ENCODE results near the gene USP50. TPM values are rescaled to one million over a fixed set of nuclear protein-coding genes. Genes with fewer than 3 reads are reported as not detected.
"Not testable (repeated sequence)": the region's sequence is repeated elsewhere in the genome, so short reads cannot be mapped to it uniquely, and the experiment has no call there.

USP50 gene
- total RNA-seq, 1 donor from 2014 or later, result not detected

DNA sequence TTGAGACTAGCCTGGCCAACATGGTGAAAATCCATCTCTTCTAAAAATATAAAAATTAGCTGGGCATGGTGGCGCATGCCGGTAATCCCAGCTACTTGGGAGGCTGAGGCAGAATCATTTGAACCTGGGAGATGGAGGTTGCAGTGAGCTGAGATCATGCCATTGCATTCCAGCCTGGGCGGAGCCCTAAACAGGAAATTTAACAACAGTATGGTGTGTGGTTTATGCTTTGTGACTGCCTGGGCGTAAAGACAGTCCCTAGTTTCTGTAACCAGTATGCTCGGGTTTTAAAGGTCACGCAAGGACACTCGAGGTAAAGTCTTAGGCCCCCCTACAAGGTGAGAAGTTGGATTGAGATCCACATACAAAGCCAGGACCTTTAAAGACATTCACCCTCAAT, 43.3 kb downstream of the USP50 start:
- no peak for DNase-seq

DNA sequence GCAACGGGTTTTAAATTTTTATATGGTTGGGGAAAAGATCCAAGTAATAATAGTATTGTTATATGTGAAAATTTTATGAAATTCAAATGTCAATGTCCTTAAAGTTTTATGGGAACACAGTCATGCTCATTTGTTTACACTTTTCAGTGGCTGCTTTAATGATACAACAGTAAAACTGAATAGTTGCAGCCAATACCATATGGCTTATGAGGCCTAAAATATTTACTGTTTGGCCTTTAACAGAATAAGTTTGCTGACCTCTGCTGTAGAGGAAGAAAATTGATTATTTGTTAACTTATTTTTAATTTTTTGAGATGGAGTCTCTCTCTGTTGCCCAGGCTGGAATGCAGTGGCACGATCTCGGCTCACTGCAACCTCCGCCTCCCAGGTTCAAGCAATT, 44.7 kb downstream of the USP50 start:
- DNase-seq, result no peak

DNA sequence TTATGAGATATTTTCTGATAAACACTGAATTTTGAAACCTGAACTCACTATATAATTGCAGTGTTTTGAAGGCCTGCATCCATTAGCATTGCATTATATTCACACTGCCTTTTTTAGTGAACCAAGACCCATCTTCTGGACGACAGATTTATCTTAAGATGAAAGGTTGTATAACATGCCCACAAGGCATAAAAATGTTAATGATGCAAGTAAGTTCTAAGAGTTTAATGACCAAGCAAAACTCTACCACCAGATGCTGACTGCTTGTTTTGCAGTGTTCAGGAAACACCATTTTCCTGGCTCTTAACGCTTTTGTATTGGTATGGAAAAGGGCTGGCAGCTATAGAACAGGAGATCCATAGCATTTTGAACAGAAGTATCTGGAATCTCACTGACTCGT, 46.1 kb downstream of the USP50 start:
- no peak for DNase-seq

DNA sequence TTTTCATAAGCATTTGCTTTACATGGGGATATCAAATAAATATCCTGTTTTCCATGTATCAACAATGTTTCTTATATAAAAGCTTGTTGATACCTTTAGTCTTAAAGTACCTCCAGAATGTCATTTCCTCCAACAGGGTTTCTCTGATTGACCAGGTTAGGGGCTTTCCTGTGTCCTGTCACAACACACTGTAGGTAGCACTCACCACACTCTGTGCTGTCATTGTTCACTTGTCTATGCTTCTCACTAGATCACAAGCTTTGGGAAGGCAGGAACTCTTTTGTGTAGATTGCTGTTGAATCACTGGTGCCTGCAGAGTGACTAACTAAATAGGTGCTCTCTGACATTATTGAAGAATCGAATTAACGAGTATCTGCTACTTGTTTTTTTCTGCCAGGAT, 49.8 kb downstream of the USP50 start:
- DNase-seq, result no peak

DNA sequence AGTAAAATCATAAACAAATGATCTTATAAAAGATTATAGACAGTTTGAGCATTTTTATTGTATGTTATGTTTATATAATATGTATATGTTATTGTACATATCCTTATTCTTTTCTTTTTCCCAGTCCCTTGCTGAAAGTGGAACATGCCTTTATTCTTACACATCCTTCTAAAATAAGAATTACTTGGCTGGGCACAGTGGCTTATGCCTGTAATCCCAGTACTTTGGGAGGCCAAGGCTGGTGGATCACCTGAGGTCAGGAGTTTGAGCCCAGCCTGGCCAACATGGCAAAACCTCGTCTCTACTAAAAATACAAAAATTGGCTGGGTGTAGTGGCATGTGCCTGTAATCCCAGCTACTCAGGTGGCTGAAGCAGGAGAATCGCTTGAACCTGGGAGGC, 51.9 kb downstream of the USP50 start:
- not testable (repeated sequence) for DNase-seq

DNA sequence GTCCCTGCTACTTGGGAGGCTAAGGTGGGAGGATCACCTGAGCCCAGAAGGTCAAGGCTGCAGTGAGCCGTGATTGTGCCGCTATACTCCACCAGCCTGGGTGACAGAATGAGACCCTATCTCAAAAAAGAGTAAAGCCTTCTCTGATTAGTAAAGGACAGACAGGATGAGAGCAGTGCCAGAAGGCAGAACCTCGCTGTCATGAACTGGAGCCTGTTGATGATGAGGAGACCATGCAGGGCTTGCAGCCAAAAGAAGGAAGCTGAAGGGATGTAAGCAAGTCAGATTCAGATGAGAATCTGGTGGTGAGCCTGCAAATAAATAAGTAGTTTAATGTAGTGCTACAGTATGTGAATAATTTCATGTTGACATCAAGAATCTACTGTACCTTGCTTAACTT, 52.8 kb downstream of the USP50 start:
- no peak for DNase-seq

DNA sequence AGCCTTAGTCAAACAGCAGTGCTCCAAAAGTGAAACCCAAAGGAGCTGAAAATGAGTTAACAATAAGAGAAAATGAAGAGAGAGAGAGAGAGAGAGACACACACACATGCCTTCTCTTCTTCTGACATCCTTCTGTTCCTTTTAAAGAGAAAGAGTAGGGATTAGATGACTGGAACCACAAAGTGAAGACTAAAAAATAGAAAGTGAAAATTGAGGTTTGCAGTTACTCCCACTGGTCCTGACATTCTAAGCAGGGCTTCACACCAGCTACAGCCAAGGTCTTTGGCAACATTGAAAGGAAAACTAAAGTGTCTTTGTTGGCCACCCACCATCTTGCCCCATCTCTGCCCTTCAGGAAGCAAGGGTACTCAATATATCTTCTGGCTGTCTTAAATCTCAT, 59.2 kb downstream of the USP50 start:
- no peak for DNase-seq

DNA sequence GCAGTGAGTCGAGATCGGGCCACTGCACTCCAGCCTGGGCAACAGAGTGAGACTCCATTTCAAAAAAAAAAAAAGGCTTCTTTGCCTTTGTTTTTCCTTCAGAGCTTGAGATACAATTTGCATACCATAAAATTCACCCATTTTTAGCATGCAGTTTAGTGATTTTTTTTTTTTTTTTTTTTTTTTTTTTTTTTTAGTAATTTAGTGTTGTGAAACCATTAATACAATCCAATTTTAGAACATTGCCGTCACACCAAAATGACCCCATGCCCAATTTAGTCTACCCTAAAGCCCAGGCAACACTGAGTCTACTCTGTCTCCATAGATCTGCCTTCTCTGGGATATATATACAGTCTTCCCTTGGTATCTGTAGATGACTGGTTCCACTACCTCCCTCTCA, 61.1 kb downstream of the USP50 start:
- DNase-seq, result no peak

DNA sequence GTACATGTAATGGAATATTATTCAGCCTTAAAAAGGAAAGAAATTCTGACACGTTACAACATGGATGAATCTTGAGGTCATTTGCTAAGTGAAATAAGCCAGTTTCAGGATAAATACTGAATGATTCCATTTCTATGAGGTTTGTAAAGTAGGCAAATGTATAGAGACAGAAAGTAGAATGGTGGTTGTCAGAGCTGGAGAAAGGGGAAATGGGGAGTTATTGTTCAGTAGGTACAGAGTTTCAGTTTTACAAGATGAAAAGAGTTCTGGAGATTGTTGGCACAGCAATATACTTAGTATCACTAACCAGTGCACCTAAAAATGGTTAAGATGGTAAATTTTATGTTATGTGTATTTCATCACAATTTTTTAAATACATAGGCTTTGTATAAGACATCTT, 61.7 kb downstream of the USP50 start:
- no peak for DNase-seq

DNA sequence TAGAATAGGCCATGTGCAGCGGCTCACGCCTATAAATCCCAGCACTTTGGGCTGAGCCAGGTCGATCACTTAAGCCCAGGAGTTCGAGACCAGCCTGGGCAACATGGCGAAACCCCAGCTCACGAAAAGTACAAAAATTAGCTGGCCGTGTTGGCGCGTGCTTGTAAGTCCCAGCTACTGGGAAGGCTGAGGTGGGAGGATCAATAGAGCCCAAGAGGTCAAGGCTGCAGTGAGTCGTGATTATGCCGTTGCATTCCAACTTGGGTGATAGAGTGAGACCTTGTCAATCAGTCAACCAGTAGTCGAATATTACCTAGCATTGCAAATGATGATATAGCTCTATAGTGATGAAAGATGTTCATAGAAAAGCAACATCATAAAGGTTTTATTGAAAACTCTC, 70.3 kb downstream of the USP50 start:
- no peak for DNase-seq

DNA sequence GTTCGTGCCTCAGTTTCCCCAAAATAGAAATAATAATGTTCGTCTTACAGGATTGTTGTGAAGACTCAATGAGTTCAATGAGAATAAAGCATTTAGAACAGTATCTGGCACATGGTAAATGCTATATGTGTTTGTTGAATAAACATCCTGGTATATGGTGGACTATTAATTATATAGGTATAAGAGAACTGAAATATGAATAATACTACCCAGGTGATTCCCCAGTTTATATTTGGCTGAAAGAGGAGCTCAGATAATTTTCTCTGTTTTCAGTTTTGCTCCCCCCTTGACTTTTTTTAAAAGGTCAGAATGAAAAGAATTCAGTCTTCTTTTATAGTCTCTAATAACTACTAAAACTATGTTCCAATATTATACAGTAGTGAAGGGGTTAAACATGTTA, 75.4 kb downstream of the USP50 start:
- no peak for DNase-seq

DNA sequence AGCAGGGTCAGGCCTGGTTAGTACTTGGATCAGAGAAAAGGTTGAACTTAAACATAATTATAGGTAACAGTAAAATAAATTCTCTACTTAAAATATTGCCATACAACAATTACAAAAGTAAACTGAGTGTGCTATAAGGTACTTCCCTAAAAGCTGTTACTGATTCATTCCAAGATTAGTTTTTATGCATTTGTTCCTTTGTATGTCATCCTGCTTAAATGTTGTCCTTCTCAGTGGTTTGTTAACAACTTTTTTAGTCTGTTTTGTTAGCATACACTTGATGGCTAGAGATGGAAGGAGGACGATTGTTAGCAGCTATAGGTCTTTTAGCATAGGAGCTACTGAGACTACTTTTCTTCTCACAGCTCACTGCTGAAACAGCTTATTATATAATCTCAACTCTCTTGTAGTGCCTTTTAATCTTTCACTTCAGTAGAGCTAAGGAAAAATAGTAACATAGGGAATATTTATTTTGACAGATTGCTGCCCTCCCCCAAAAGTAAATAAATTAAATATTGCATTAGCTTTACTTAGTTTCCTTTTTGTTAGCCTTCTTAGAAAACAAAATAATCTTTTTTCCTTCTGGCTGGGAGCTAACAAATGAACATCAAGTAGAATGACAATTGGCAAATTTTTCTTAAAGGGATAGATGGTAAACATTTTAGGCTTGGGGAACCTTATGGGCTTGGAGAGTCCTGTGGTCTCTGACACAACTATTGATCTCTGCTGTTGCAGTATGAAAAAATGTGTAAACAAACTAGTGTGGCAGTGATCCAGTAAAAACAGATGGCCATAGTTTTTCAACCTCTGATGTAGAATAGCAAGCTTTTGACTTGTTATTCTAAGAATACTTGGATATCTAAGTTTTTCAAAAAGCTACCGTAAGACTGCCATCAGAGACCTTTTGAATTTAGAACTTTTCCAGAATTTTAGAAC, 82.8 kb downstream of the USP50 start:
- DNase-seq, result no peak

DNA sequence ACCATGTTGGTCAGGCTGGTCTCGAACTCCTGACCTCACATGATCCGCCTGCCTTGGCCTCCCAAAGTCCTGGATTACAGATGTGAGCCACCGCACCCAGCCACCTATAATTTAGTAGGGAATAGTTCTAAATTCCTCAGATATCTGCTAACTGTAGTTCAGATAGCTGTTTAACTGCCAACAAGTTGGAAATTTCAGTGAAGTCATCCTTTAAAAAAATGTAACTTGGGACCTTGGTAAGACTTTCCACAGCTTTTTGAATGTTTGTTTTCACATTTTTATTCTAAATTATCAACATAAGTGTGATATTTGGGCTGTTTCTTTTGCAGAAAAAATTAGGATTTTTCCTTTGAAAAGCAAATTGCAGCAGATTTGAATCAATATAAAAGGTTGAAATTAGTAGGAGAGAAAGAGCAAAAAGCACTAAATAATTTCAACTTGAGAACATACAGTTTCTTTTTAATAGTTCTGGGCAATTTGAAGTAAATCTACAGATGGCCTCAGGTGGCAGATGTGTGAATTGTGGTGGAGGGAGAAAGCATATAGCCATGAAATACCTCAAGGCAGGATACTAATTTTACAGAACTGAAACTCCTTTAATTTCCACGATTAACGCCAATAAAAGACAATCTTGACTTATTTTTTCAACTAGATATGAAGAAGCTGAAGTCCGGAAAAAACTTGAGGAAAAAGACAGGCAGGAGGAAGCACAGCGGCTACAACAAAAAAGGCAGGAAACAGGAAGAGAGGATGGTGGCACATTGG, 87.9 kb downstream of the USP50 start:
- no peak for DNase-seq

DNA sequence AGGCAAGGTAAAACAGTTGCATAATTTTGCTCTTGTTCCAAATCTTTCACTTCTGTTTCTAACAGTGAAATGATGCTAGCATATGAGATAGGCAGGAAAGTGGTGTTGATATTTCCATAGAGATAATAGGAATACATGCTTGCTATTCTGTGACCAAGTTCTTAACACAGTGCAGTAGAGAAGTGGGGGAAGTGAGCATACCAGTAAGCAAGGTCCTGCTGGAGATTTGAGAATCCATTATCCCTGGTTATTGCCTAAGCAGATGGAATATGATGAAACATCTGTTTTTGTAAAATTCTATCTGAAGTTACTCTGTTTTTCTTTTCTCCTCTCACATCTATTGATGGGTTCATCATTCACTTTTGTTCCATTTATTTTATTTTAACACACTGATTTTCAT, 93.5 kb downstream of the USP50 start:
- DNase-seq, result no peak

Small RNA genes within 50 kb of the gene (small RNA-seq; reads per million reads assigned to genes)
- 0.08 reads per million for gene RNA5SP395 (ENCODE audit: low replicate concordance)

Other genes with a start within 250 kb of the USP50 start
- 36.1 TPM for gene GABPB1, start 191.5 kb downstream of the USP50 start, total RNA-seq
- 42.3 TPM for gene USP8, start 122.3 kb downstream of the USP50 start, total RNA-seq
- 75.0 TPM for gene TRPM7, start 140.1 kb upstream of the USP50 start, total RNA-seq
- 76.7 TPM for gene SPPL2A, start 219.0 kb upstream of the USP50 start, total RNA-seq